Inflammatory macrophage treated with lipopolysaccharide for 1 hour (primary cell): ENCODE results near the gene DNER.
A peak's percentile ranks its signal among the peaks of the same experiment; 100 is the strongest.
"Not testable (repeated sequence)": the region's sequence is repeated elsewhere in the genome, so short reads cannot be mapped to it uniquely, and the experiment has no call there.

Source experiments
- DNase-seq, 2 donors: peaks; one replicate each; pipeline ENCODE4 v3.0.0-alpha.2; 2020 to 2022

The DNER gene

GRCh38 chr2:229714736-229715541 lies 584 bp upstream of the DNER start:
- DNase-seq: peak; percentile 17 to 23

- no peak for DNase-seq
Observed at GRCh38 chr2:229713371-229714079, 830 bp downstream of the DNER start.

DNA sequence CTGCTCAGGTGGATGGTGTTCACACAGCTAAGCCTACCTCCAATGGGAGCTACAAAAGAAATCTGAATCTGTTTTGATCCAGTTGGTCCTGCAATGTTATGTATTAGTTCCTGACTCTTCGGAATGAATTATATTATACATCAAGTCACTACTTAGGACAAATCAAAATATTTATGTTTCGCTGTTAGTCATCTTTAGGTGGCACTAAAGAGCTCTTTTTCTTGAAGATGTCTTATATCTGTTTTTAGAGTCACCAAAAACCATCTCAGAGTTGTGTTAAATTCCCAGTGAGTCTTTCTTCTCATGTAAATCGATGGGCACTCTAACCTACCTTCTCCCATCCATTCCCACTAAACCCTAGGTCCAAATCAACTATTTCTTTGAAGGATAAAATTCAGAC lies 2.2 kb downstream of the DNER start:
- no peak for DNase-seq

GRCh38 chr2:229708335-229708734 lies 6.0 kb downstream of the DNER start:
- no peak for DNase-seq

DNA sequence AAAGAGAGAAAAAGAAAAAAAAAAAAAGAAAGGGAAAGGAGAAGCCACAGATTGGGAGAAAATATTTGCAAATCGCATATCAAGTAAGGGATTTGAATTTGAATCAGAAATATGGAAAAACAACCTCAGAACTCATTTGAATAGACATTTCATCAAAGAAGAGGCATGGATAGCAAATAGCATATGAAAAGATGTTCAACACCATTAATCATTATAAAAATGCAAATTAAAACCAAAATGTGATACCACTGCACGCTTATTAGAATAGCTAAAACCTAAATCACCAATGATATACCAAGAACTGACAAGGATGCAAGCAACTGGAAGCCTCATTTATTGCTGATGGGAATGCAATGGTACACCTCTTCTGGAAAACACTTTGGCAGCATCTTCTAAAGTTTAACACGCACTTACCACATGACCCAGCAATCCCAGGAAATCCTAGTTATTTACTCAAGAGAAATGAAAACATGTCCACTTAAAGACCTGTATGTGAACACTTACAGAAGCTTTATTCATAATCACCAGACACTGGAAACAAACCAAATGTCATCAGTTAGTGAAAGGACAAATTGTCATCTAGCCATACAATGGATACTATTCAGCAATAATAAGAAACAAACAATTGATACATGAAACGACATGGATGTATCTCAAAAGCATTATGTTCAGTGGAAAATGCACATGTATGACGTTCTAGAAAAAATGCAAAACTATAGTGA lies 10.3 kb downstream of the DNER start:
- DNase-seq: no peak

DNA sequence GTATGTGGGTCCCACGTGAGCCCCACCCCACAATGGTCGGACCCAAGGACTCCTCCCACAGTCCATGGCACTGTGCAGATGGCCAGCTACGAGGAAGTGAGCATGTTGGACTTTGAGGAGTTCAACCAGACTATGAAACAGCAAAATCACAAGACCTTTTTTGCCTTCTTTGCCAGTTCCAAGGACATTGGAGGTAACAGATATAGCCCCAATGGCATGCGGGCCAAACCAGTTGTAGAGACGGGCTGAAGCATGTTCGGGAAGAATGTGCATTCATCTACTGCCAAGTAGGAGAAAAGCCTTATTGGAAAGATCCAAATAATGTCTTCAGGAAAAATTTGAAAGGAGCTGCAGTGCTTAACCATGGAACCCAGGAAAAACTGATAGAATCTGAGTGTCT lies 12.6 kb downstream of the DNER start:
- no peak for DNase-seq

DNA sequence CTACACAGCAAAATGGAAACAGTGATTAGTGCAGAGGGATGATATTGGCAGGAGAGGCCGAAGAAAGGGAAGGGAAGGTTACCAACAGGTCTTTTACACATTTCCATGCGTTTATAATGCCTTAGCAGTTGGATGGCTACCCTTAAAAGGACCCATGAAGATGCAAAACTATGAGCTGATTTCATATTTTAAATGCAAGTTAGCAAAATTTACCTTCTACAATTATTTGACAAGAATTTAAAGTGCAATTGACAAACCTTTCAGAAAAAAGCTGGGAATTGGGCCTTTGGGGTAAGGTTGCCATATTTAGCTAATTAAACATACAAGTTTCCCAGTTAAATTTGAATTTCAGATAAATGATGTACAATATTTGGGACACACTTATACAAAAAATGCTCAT lies 13.3 kb downstream of the DNER start:
- DNase-seq: no peak

DNA sequence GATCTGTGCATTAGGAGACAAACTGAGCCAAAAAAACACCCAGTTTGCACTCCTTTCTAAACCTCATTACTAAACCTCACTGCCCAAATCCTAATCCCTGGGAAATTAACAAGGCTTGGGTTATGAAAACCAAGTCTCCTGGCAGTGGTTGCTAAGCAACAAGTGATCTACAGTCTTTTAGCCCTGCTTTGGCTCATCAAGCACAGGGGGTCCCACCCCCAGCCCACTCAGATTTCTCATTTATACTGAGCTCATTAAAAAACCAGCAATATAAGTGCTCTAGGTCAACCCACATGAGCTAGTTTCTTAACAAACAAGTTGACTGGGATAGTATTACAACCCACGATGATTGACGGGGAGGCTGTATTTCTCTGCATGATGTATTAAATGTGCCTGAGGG lies 18.4 kb downstream of the DNER start:
- no peak for DNase-seq

DNA sequence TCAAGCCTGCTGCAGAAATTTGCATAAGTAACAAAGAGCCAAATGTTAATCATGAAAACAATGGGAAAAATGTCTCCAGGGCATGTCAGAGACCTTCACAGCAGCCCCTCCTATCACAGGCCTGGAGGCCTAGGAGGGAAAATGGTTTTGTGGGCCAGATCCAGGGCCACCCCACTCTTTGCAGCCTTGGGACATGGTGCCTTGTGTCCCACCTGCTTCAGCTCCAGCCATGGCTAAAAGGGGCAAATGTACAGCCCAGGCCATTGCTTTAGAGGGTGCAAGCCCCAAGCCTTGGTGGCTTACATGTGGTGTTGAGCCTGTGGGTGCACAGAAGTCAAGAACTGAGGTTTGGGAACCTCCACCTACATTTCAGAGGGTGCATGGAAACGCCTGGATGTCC lies 20.5 kb downstream of the DNER start:
- not testable (repeated sequence) for DNase-seq

GRCh38 chr2:229691631-229692030 lies 22.7 kb downstream of the DNER start:
- no peak for DNase-seq

- DNase-seq: peak in 1 of 2 donors; percentile 25
Observed at GRCh38 chr2:229689307-229689839, 25.0 kb downstream of the DNER start.

DNA sequence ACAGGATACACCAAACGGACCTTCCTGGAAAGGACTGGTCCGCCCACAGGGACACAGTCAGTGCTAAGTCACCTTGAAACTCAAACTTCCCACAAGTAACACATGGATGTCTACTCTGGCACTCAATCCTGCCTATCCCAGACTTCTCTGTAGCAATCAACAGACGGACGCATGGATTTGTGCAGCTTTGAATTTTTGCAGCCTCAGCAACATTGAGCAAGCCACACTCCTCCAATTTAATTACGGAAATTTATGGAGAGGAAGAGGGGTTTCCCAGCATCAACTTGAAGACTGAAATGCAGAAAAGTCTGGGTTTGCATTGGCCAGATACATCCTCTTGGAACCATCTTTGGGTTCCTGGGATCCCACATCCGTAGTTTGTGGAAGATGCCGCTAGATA lies 26.2 kb downstream of the DNER start:
- DNase-seq: no peak

GRCh38 chr2:229686122-229686919 lies 28.0 kb downstream of the DNER start:
- DNase-seq: no peak

GRCh38 chr2:229684942-229685562 lies 29.3 kb downstream of the DNER start:
- no peak for DNase-seq

GRCh38 chr2:229679393-229680125 lies 34.8 kb downstream of the DNER start:
- no peak for DNase-seq

DNA sequence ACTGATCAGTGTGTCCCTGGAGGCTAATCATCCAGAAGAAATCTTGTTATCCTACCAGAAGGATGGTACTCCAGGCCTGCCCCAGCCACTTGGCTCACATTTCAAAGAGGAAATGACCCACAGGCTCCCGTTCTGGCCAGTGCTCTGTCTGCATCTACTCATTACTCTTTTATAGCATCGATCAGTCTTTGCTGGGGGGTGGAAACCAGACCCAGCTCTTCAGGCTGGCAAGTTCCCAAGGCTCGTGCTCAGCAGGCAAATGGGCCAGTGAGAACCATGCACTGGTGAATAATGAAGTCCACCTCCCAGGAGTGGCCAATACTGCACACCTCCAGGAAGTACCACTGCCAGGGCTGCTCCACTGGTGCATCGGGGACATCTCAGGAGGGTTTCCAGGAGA lies 38.8 kb downstream of the DNER start:
- DNase-seq: no peak

DNA sequence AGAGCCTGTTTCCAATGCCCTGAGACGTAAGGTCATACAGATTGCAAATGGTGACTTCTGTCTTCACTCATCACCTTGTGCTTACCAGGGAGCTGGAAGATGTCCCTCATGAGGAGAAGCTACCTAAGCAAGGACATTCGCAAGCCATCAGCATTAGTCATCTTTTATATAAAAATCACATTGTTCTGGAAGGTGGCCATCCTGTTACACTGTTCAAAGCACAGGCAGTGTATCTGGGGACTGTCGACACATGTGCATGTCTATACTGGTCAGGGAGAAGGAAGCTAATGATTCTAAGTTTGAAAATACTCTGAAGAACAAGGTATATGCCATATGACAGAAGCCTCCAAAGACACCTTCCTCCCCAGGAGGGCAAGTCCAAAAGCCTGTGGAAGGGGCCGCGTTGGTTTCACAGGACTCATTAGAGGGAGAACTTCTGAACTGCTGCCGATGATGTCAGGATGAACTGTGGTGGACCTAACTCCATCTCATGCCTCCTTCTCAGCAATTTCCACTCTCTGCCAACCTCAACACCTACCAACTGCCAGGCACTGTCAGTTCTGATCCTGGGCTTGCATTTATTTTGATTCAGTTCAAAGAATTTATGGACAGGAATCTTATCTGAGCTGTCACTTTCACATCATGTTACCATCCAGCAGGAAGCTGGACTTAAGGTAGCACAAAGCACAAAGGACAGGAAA lies 39.4 kb downstream of the DNER start:
- DNase-seq: no peak

GRCh38 chr2:229673676-229674075 lies 40.7 kb downstream of the DNER start:
- no peak for DNase-seq

DNA sequence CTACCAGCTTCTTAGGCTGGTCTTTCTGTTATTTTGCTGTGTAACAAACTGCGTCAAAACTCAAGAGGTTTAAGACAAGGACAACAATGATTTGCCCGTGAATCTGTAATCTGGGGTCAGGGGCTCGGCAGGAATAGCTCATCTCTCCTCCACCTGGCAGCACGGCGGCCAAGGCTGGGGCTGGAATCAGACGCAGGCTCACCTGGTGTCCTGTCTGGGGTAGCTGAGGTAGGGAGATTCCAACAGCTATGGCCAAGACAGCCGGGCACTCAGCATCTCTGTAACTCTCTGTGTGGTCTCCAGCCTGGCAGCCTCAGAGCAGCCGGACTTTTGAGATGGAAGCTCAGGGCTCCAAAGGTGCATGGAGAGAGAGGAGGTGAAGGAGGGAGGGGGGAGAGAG lies 42.3 kb downstream of the DNER start:
- DNase-seq: no peak

- DNase-seq: no peak
Observed at GRCh38 chr2:229669841-229670240, 44.5 kb downstream of the DNER start.

DNA sequence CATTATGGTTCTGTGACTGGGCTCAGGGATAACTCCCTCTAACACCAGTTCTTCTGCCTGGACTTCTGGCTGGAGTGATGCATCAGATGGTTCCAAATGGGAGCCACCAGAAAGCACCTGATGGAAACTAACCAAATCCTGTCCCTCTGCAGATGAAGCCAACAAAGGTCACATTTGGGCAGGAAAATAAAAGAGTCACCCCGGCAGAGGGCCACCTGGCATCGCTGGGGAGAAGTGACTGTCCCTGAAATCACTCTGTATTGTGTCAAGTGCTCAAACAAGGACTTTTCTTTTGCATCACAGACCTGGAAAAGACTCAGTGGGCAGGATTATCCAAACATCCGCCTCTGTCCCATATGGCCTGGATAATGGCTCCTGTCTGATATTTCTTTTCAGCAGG lies 47.5 kb downstream of the DNER start:
- DNase-seq: no peak
